Measurements from ENCODE around the gene CAMTA1. TPM values are rescaled to one million over a fixed set of nuclear protein-coding genes. Genes with fewer than 3 reads are reported as not detected.

Gene CAMTA1
- total RNA-seq, 1 experiment from 2014 or later, result 85.2 TPM

DNA sequence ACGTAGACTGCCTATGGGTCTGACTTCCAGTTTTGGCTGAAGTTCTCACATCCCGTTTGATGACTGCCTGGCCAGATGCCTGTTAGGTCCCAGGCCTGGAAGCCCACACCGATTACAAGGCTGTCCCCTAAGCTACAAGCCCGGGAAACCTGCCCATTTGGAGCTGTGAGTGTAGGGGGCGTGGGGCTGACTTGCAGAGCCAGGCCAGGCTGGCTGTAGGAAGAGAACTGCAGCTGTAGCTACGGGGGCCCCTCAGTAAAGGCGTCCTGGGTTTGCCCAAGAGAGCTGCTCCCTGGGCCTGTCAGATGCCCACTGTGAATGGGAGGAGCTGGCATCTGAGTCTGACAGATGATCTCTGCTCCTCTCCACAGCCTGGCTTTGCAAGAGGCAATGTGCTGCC is 199.7 kb downstream of the CAMTA1 start:
- no TSS peak for BruUV-seq (replicated peaks)
- TF ChIP-seq EZH2 (IDR thresholded peaks at IDR 0.05; ENCODE audit: borderline replicate concordance, low read depth, low read length, poor library complexity, severe bottlenecking), result no peak
- intact Hi-C loops (cut with micrococcal nuclease; ENCODE audit: unreplicated experiment), result no loop called here

DNA sequence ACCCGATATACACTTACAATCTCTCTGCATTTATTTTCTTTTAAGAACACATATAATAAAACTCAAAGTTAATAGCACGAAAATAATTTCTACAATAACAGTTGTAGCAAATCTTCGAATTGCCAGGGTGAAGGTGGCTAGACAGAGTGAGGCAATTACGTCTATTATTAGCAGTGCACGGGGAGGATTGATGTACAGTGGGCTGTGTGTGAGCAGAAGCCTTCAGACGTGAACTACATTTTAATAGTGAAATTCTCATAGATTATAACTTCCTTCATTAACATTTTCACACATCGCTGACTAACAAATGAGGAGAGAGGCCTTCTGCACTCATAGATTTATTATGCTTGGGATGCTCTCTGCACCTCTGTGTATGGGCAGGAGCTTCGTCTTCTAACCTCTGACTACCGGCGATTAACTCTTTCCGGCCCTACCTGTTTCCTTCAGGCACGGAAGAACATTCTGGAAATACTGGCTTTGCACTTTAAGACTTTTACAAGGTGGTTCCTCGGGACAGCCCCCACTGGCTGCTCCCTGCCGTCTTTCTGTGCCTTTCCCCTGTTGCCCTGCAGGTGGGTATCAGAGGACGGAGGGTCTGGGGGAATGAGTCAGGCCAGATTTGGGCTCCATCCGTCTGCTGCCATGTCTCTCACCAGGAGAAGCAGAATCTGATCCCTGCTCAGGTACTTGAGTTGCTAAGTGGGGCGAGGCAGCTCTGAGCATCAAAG is 200.5 kb downstream of the CAMTA1 start:
- CTCF ChIA-PET, result no interaction called here
- TF ChIP-seq EZH2 (IDR thresholded peaks at IDR 0.05; ENCODE audit: borderline replicate concordance, low read depth, low read length, poor library complexity, severe bottlenecking), result no peak
- TF ChIP-seq, protein P1, sequence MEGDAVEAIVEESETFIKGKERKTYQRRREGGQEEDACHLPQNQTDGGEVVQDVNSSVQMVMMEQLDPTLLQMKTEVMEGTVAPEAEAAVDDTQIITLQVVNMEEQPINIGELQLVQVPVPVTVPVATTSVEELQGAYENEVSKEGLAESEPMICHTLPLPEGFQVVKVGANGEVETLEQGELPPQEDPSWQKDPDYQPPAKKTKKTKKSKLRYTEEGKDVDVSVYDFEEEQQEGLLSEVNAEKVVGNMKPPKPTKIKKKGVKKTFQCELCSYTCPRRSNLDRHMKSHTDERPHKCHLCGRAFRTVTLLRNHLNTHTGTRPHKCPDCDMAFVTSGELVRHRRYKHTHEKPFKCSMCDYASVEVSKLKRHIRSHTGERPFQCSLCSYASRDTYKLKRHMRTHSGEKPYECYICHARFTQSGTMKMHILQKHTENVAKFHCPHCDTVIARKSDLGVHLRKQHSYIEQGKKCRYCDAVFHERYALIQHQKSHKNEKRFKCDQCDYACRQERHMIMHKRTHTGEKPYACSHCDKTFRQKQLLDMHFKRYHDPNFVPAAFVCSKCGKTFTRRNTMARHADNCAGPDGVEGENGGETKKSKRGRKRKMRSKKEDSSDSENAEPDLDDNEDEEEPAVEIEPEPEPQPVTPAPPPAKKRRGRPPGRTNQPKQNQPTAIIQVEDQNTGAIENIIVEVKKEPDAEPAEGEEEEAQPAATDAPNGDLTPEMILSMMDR (conservative IDR thresholded peaks at IDR 0.05; ENCODE audit: low read depth, low read length), result no peak
- peaks cover 17% of the 10 kb centered on the region for H3K27me3 ChIP-seq (replicated peaks; ENCODE audit: insufficient read depth, low read depth, low read length, poor library complexity)
- BruUV-seq (replicated peaks), result no TSS peak
- H3K4me1 ChIP-seq (ENCODE audit: insufficient read depth, low read length, poor library complexity, severe bottlenecking), result no peaks in the 10 kb centered on the region
- POLR2A ChIA-PET (ENCODE audit: low non-redundant PET), result no interaction called here
- intact Hi-C loops (cut with micrococcal nuclease; ENCODE audit: unreplicated experiment), result no loop called here
- no peak overlapping the region for H3K27ac ChIP-seq (ENCODE audit: low read depth, low read length, poor library complexity, severe bottlenecking)
- DNase-seq (ENCODE audit: low spot score), result no peak
- H3K36me3 ChIP-seq (ENCODE audit: insufficient read depth, low read length, poor library complexity, severe bottlenecking), result no peaks in the 10 kb centered on the region
- H3K9me3 ChIP-seq (ENCODE audit: low read depth, low read length, poor library complexity, severe bottlenecking), result no peaks in the 10 kb centered on the region
- H3K4me3 ChIP-seq (ENCODE audit: low read depth, low read length, poor library complexity, severe bottlenecking), result no peak overlapping the region

More for the DNA sequence above, 199.7 kb downstream of the CAMTA1 start:
- DNase-seq (ENCODE audit: low spot score), result no peak
- Histone ChIP-seq H3K4me1 (ENCODE audit: insufficient read depth, low read length, poor library complexity, severe bottlenecking) (no peaks in the 10 kb centered on the region), H3K27me3 (replicated peaks; ENCODE audit: insufficient read depth, low read depth, low read length, poor library complexity) (peaks cover 10% of the 10 kb centered on the region), H3K4me3 (ENCODE audit: low read depth, low read length, poor library complexity, severe bottlenecking) (no peak overlapping the region), H3K36me3 (ENCODE audit: insufficient read depth, low read length, poor library complexity, severe bottlenecking) (no peaks in the 10 kb centered on the region), H3K9me3 (ENCODE audit: low read depth, low read length, poor library complexity, severe bottlenecking) (no peaks in the 10 kb centered on the region), H3K27ac (ENCODE audit: low read depth, low read length, poor library complexity, severe bottlenecking) (no peak overlapping the region)
- POLR2A ChIA-PET (ENCODE audit: low non-redundant PET), result no interaction called here
- CTCF ChIA-PET, result no interaction called here

DNA sequence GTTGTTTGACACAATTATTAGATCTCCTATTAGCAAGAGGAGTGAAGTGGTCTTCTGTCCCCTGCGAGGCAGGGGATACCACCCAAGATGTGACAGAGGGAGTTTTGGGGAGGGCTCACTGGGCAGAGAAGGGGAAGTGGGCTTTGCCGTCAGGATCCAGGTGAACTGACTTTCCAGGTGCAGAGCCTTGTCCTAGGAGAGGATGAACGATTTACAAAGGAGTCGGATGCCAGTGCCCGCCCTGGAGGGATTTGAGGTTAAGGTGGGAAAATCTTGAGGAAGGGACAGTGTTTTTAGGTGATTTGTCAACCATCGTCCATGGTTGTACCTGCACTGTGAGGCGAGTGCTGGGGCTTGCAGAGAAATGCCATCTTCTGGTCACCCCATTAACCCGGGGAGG is 201.0 kb downstream of the CAMTA1 start:
- ChIA-PET POLR2A (ENCODE audit: low non-redundant PET) (no interaction called here), CTCF (no interaction called here)
- no peak for TF ChIP-seq EZH2 (IDR thresholded peaks at IDR 0.05; ENCODE audit: borderline replicate concordance, low read depth, low read length, poor library complexity, severe bottlenecking)
- TF ChIP-seq, protein P1 (conservative IDR thresholded peaks at IDR 0.05; ENCODE audit: low read depth, low read length), result no peak
- Histone ChIP-seq H3K27me3 (replicated peaks; ENCODE audit: insufficient read depth, low read depth, low read length, poor library complexity) (peaks cover 22% of the 10 kb centered on the region), H3K36me3 (ENCODE audit: insufficient read depth, low read length, poor library complexity, severe bottlenecking) (no peaks in the 10 kb centered on the region), H3K9me3 (ENCODE audit: low read depth, low read length, poor library complexity, severe bottlenecking) (no peaks in the 10 kb centered on the region), H3K27ac (ENCODE audit: low read depth, low read length, poor library complexity, severe bottlenecking) (no peak overlapping the region), H3K4me1 (ENCODE audit: insufficient read depth, low read length, poor library complexity, severe bottlenecking) (no peaks in the 10 kb centered on the region), H3K4me3 (ENCODE audit: low read depth, low read length, poor library complexity, severe bottlenecking) (no peak overlapping the region)
- intact Hi-C loops (cut with micrococcal nuclease; ENCODE audit: unreplicated experiment), result no loop called here
- no TSS peak for BruUV-seq (replicated peaks)
- DNase-seq (ENCODE audit: low spot score), result no peak

DNA sequence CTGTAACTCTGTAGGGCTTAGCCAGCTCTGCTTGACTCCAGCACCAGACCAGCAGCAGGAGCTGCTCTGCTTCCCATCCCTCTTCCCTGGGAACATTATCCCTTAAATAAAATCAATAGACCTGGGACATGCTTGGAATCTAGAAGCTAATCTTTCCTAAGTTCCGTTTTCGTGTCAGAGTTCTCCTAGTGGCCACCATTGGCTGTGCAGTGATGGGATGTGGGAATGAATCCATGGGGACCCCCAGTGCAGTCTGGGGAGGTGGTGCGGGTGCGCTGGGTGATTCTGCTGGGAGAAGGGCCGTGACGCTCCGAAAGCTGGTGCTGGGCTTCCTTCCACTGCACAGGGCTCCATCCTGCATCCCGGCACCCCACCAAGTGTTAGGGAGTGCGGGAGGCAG is 202.7 kb downstream of the CAMTA1 start:
- CTCF ChIA-PET, result no interaction called here
- peaks cover 25% of the 10 kb centered on the region for H3K27me3 ChIP-seq (replicated peaks; ENCODE audit: insufficient read depth, low read depth, low read length, poor library complexity)
- H3K4me3 ChIP-seq (ENCODE audit: low read depth, low read length, poor library complexity, severe bottlenecking), result no peak overlapping the region

More for the DNA sequence above, 202.7 kb downstream of the CAMTA1 start:
- H3K4me1 ChIP-seq (ENCODE audit: insufficient read depth, low read length, poor library complexity, severe bottlenecking), result no peaks in the 10 kb centered on the region
- no peaks in the 10 kb centered on the region for H3K9me3 ChIP-seq (ENCODE audit: low read depth, low read length, poor library complexity, severe bottlenecking)
- no peak for TF ChIP-seq EZH2 (IDR thresholded peaks at IDR 0.05; ENCODE audit: borderline replicate concordance, low read depth, low read length, poor library complexity, severe bottlenecking)
- TF ChIP-seq, protein P1 (conservative IDR thresholded peaks at IDR 0.05; ENCODE audit: low read depth, low read length), result no peak; the same call in 1 of the 2 replicates
- POLR2A ChIA-PET (ENCODE audit: low non-redundant PET), result no interaction called here
- H3K27ac ChIP-seq (ENCODE audit: low read depth, low read length, poor library complexity, severe bottlenecking), result no peak overlapping the region
- intact Hi-C loops (cut with micrococcal nuclease; ENCODE audit: unreplicated experiment), result no loop called here
- H3K36me3 ChIP-seq (ENCODE audit: insufficient read depth, low read length, poor library complexity, severe bottlenecking), result no peaks in the 10 kb centered on the region
- no peak for DNase-seq (ENCODE audit: low spot score)
- no TSS peak for BruUV-seq (replicated peaks)

Measured in A673 (cell line).